ENCODE measurements around the gene MBD5.

Gene MBD5

GRCh38 chr2:148515976-148516375 lies 495.1 kb downstream of the MBD5 start:
- no peak for DNase-seq (ENCODE audit: low read depth in 2 of 3, low spot score in 2 of 3)

GRCh38 chr2:148517296-148517695 lies 496.4 kb downstream of the MBD5 start:
- DNase-seq (ENCODE audit: low read depth in 2 of 3, low spot score in 2 of 3), result no peak

GRCh38 chr2:148517822-148518221 lies 496.9 kb downstream of the MBD5 start:
- DNase-seq (ENCODE audit: low read depth in 2 of 3, low spot score in 2 of 3), result no peak

- no peak for DNase-seq (ENCODE audit: low read depth in 2 of 3, low spot score in 2 of 3)
Observed at GRCh38 chr2:148519013-148519412, 498.1 kb downstream of the MBD5 start.

GRCh38 chr2:148521181-148521580 lies 500.3 kb downstream of the MBD5 start:
- no peak for DNase-seq (ENCODE audit: low read depth in 2 of 3, low spot score in 2 of 3)

GRCh38 chr2:148523315-148523714 lies 502.4 kb downstream of the MBD5 start:
- no peak for DNase-seq (ENCODE audit: low read depth in 2 of 3, low spot score in 2 of 3)

- DNase-seq (ENCODE audit: low read depth in 2 of 3, low spot score in 2 of 3), result no peak
Observed at GRCh38 chr2:148524519-148524919, 503.6 kb downstream of the MBD5 start.

GRCh38 chr2:148525130-148525529 lies 504.2 kb downstream of the MBD5 start:
- DNase-seq (ENCODE audit: low read depth in 2 of 3, low spot score in 2 of 3), result no peak

- DNase-seq (ENCODE audit: low read depth in 2 of 3, low spot score in 2 of 3), result no peak
Observed at GRCh38 chr2:148526509-148527346, 505.8 kb downstream of the MBD5 start.

GRCh38 chr2:148527488-148528340 lies 506.8 kb downstream of the MBD5 start:
- no peak for DNase-seq (ENCODE audit: low read depth in 2 of 3, low spot score in 2 of 3)

GRCh38 chr2:148528356-148529064 lies 507.6 kb downstream of the MBD5 start:
- DNase-seq (ENCODE audit: low read depth in 2 of 3, low spot score in 2 of 3), result no peak

GRCh38 chr2:148529745-148530144 lies 508.9 kb downstream of the MBD5 start:
- no peak for DNase-seq (ENCODE audit: low read depth in 2 of 3, low spot score in 2 of 3)

GRCh38 chr2:148530350-148530749 lies 509.5 kb downstream of the MBD5 start:
- DNase-seq (ENCODE audit: low read depth in 2 of 3, low spot score in 2 of 3), result no peak

- DNase-seq (ENCODE audit: low read depth in 2 of 3, low spot score in 2 of 3), result no peak
Observed at GRCh38 chr2:148531235-148531634, 510.3 kb downstream of the MBD5 start.

GRCh38 chr2:148531669-148532428 lies 511.0 kb downstream of the MBD5 start:
- DNase-seq (ENCODE audit: low read depth in 2 of 3, low spot score in 2 of 3), result no peak

- no peak for DNase-seq (ENCODE audit: low read depth in 2 of 3, low spot score in 2 of 3)
Observed at GRCh38 chr2:148533004-148533403, 512.1 kb downstream of the MBD5 start.

- no peak for DNase-seq (ENCODE audit: low read depth in 2 of 3, low spot score in 2 of 3)
Observed at GRCh38 chr2:148533685-148534084, 512.8 kb downstream of the MBD5 start.

- DNase-seq (ENCODE audit: low read depth in 2 of 3, low spot score in 2 of 3), result no peak
Observed at GRCh38 chr2:148534416-148535204, 513.7 kb downstream of the MBD5 start.

- no peak for DNase-seq (ENCODE audit: low read depth in 2 of 3, low spot score in 2 of 3)
Observed at GRCh38 chr2:148538375-148538774, 517.5 kb downstream of the MBD5 start.

- DNase-seq (ENCODE audit: low read depth in 2 of 3, low spot score in 2 of 3), result no peak
Observed at GRCh38 chr2:148540022-148540421, 519.1 kb downstream of the MBD5 start.
